SHP77 treated with DMSO at 0.1 percent for 48 hours (cell line): Measurements from ENCODE around the gene TMEM258.

Source experiments
- DNase-seq: peaks from one replicate; lab custom pipeline; 2025; lab: John Stamatoyannopoulos, UW

The TMEM258 gene

GRCh38 chr11:61795876-61796526 lies 3.6 kb upstream of the TMEM258 start:
- no peak for DNase-seq

- no peak for DNase-seq
Measured at GRCh38 chr11:61795459-61795858, 3.1 kb upstream of the TMEM258 start.

- DNase-seq = no peak
Measured at GRCh38 chr11:61794579-61794978, 2.2 kb upstream of the TMEM258 start.

GRCh38 chr11:61793829-61794204 lies 1.4 kb upstream of the TMEM258 start:
- DNase-seq = no peak

- no peak for DNase-seq
Measured at GRCh38 chr11:61793083-61793828, 857 bp upstream of the TMEM258 start.

GRCh38 chr11:61791737-61792309 lies 576 bp downstream of the TMEM258 start:
- peak; percentile 80 for DNase-seq

GRCh38 chr11:61787928-61788491 lies 4.4 kb downstream of the TMEM258 start:
- peak; percentile 11 for DNase-seq

- DNase-seq = no peak
Measured at GRCh38 chr11:61785837-61786402, 6.5 kb downstream of the TMEM258 start.

- DNase-seq = no peak
Measured at GRCh38 chr11:61784506-61784805, 7.9 kb downstream of the TMEM258 start.

- no peak for DNase-seq
Measured at GRCh38 chr11:61783717-61784505, 8.5 kb downstream of the TMEM258 start.

- DNase-seq = no peak
Measured at GRCh38 chr11:61782841-61783240, 9.6 kb downstream of the TMEM258 start.

- no peak for DNase-seq
Measured at GRCh38 chr11:61782299-61782698, 10.1 kb downstream of the TMEM258 start.

GRCh38 chr11:61781585-61781984 lies 10.8 kb downstream of the TMEM258 start:
- no peak for DNase-seq

- DNase-seq = no peak
Measured at GRCh38 chr11:61780581-61781162, 11.7 kb downstream of the TMEM258 start.

GRCh38 chr11:61779666-61780525 lies 12.5 kb downstream of the TMEM258 start:
- no peak for DNase-seq

GRCh38 chr11:61778920-61779650 lies 13.3 kb downstream of the TMEM258 start:
- no peak for DNase-seq

- DNase-seq = no peak
Measured at GRCh38 chr11:61778357-61778886, 14.0 kb downstream of the TMEM258 start.

GRCh38 chr11:61777234-61778090 lies 14.9 kb downstream of the TMEM258 start:
- no peak for DNase-seq

- DNase-seq = no peak
Measured at GRCh38 chr11:61776561-61777075, 15.8 kb downstream of the TMEM258 start.
